GM21423 (cell line): ENCODE results near the gene AGFG2.
"Not testable (repeated sequence)": the region's sequence is repeated elsewhere in the genome, so short reads cannot be mapped to it uniquely, and the experiment has no call there.

Experiments
- ATAC-seq: cut with Tn5 transposase; IDR thresholded peaks from one replicate; pipeline ENCODE4 v1.9.1; 2021; ENCODE audit warnings: mild to moderate bottlenecking, moderate library complexity; ENCODE audit not compliant: unreplicated experiment

Gene AGFG2

GRCh38 chr7:100547872-100548271, 8.9 kb downstream of the AGFG2 start:
- ATAC-seq = no peak

- ATAC-seq = not testable (repeated sequence)
Observed at GRCh38 chr7:100548446-100548845, 9.4 kb downstream of the AGFG2 start.

DNA sequence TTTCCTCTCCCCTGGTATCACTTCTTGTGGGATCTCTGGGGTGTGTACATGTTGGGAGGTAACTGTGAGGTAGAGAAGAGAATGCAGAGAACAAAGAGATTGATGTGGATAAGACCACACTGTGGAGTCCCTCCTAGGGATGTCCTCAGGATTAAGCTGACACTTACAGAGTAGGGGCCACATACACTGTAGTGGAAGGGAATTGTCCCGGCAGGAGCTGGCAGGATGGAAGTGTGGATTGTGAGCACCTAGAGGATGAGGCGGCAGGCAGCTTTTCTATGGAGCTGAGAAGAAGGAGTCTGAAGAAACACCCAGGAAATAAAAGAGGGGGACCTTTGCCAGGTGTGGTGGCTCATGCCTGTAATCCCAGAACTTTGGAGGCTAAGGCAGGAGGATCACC, 13.5 kb downstream of the AGFG2 start:
- ATAC-seq = no peak

- no peak for ATAC-seq
Observed at GRCh38 chr7:100553032-100553431, 14.0 kb downstream of the AGFG2 start.

GRCh38 chr7:100555701-100556100, 16.7 kb downstream of the AGFG2 start:
- no peak for ATAC-seq

DNA sequence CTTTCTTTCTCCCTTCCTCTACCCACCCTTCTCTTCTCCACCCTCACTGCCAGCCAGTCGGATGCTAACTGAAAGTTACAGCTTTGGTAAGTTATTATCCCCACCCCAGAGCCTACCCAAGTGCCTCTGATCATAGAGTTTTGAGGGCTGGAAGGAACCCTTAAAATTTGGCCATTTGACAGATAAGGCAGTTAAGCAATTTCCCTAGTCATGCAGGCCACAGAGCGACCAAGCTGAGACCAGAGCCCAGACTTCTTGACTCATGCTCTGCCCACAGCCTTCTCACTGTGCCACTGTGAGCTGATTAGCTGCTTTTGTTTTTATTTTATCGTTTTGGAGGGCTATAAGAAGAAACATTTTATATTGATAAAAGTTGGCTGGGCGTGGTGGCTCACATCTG, 17.5 kb downstream of the AGFG2 start:
- ATAC-seq = no peak

GRCh38 chr7:100559127-100559526, 20.1 kb downstream of the AGFG2 start:
- no peak for ATAC-seq

- ATAC-seq = no peak
Observed at GRCh38 chr7:100561491-100562194, 22.6 kb downstream of the AGFG2 start.

GRCh38 chr7:100562195-100563099, 23.4 kb downstream of the AGFG2 start:
- no peak for ATAC-seq

DNA sequence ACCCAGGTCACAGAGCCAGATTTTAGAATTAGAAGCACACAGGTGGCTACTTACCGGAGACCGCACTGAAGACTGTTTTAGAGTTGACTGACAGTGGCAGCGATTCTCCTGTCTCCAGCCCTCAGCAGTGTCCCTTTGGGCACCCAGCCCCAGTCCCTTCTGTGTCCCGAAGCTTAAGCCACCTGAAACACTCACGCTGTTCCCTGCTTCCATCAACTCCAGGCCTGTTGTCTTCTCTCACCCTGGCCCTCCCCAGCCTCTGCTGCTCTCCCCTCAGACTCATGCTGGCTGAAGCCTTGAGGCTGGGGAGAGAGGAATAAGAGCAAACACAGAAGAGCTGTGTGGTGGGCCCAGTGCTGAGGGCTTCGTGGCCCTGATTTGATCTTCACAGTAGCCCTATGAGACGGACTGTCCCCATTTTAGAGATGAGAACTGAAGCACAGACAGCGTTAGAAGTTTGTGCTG, 24.1 kb downstream of the AGFG2 start:
- ATAC-seq = no peak

GRCh38 chr7:100563809-100564400, 24.9 kb downstream of the AGFG2 start:
- ATAC-seq = no peak

GRCh38 chr7:100564405-100564804, 25.4 kb downstream of the AGFG2 start:
- ATAC-seq = not testable (repeated sequence)

- no peak for ATAC-seq
Observed at GRCh38 chr7:100565133-100565571, 26.1 kb downstream of the AGFG2 start.

DNA sequence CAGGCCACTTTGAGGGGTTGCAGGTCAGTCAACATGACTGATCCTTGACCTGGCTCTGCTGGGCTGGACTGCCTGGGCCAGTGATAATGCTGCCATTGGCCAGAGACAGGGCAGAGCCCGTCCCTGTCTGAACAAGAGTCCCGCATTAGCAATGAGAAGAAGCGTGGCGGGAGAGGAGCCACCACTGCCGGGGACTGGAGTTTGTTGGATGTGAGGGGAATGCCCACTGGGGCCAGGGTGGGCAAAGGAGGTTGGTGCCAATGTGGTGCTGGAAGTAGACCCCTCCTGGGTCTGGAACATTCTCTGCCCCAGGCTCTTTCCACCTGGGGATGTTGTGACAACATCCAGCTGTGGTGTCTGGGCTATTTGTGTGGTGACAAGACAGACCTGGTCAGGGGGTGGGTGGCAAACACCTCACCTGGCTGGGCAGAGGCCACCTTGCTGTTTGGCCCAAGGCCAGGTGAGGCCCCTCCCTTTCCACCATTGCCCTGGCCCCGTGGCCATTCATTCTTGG, 27.1 kb downstream of the AGFG2 start:
- no peak for ATAC-seq

GRCh38 chr7:100567031-100567730, 28.2 kb downstream of the AGFG2 start:
- ATAC-seq = no peak

- ATAC-seq = no peak
Observed at GRCh38 chr7:100567751-100568175, 28.8 kb downstream of the AGFG2 start.

DNA sequence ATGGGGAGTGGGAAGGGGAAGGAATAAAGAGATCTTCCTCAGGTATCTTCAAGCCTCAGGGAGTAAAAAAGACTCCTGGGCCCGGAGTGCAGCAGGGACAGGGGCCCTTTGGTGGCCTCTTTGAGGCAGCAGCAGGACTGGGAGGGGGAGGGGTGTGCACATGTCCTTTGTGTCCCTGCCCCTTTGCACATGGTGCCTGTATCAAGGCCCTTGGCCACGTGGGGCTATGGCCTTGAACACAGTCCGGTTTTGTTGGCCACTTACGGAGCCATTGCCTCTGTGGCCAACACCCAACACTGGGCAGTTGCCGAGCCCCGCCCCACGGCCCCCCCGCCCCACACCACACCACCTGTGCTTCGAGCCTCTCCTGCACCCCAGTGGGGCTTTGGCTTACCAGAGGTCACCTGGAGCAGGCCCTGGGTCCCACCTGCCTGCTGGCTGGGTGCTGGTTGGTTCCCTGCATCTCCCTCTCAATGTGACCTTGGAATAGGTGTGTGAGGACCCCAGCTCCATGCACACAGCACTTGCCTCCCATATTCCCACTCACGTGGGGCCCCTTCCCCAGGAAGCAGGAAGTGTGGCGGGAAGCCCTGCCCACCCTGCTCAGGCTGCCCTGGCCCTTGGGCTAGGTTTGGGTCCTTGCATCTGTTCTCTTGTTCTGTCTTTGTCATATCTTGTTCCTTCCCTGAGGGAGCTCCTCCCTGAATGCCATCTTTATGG, 29.3 kb downstream of the AGFG2 start:
- ATAC-seq = no peak

DNA sequence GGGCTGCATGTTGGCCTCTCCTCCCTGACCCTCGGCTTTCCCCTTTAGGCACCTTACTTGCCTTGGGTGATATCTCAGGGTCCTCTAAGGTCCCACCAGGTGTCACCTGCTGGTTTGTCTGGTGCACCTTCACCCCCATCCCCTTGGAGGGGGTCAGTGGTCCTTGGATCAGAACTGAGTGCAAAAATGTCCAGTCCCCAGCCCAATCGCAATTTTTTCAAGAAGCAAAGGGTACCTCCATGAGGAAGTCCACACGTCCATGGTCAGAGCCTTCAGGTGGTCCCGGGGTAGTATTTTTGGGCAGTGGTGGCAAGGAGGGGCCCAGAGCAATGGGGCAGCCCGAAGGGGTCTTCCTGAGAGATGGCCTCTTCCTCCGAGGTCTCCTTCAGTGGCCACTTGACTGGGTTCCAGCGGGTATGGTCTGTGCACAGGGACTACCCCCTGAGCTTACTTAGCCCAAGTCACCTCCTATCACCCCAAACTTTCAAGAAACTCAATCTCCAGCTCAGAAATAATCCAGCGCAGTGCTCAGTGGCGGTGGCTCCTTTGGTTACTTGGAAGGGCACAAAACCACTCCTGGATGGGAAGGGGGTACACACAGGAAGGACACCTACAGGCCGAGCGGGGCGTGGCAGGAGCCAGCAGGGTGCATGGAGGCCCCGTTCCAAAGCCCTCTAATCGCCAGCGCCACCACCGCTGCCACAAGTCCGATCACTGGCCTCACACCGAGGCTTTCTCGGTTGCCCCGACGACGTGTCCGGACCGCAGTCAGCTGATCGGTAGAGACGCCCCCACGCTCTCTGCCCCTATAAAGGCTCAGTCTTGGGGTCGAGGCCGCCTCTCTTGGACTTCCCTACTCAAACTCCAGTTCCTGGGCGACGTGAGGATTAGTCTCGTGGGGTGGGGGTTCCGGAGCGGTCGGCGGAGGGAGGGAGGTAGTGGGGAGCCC, 30.2 kb downstream of the AGFG2 start:
- ATAC-seq = no peak
